ENCODE data around the gene FFAR2.

The FFAR2 gene

DNA sequence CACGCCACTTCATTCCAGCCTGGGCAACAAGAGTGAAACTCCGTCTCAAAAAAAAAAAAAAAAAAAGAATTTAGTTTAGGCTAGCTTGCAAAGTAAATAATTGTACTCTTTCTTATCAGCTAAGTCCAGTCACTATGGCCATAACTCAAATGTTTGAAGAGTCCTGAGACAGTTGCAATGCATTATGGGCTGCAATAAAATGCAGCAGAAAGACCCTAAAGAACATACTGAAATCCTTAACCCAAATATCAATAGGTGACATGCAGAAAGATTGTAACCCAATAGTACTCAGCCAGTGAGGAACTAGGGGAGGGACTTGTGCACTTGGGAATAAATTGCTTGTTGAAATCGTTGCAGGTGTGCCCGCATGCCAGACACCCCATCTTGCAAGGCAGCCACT lies 20.9 kb upstream of the FFAR2 start:
- DNase-seq = no peak

DNA sequence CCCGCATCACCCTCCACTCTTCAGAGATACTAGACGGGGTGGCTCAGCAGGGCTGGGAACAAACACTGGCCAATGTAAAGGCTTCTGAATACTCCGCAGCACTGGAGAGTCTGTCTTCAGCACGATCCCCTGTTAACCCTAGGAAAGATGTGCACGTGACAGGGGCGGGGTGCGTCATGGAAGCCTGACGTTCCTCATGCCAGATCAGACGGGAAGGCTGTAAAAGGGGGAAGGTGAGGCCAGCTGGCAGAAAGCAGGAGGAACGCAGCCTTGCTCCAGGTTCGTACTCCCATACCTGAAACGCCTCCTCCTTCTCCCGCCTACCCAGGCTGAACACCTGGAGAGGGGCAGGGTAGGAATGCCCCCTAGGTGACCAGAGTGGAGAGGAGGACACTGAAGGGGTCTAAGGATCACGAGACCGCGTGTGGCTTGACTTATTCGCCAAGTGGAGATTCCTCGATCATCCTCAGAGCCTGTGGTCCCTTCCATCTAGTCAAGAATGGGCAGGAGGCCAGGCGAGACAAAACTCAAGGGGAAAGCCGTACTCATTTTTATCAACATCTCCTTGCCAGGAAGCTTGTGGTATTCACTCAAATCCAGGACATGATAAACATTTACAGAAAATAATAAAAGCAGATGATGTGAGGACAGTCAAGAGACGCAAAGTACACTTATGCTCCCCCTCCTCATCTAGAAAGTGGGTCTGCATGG lies 18.2 kb upstream of the FFAR2 start:
- no peak for DNase-seq

DNA sequence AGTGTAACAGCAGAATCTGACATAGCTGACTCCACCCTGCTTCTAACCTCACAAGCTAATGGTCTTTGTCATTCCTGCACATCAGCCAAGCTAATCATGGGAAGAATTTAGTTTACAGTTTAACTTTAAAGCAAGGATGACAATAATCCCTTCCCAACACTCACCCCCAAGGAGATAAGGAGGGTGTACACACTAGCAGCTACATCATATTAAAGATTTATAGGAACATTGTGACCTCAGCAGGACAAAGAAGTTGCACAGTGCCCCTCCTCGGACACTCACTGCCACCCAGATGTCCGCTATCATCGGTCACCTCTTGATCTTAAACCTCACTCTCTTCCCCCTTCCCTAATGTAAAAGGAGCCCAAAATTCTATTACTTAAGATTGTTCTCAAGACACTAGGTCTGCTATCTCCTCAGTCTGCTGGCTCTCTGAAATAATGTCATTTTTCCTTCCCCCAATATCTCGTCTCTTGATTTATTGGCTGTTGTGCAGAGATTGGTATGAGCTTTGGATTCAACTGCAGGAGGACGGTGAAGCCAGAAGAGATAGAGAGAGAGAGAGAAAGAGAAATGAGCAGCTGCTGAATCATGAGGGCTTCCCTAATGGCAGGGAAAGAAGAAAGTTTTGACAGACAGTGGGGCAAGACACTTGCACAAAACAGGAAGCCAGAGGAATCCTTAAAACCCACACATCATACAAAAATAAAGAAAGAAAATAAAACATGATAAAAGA lies 17.5 kb upstream of the FFAR2 start:
- no peak for DNase-seq

DNA sequence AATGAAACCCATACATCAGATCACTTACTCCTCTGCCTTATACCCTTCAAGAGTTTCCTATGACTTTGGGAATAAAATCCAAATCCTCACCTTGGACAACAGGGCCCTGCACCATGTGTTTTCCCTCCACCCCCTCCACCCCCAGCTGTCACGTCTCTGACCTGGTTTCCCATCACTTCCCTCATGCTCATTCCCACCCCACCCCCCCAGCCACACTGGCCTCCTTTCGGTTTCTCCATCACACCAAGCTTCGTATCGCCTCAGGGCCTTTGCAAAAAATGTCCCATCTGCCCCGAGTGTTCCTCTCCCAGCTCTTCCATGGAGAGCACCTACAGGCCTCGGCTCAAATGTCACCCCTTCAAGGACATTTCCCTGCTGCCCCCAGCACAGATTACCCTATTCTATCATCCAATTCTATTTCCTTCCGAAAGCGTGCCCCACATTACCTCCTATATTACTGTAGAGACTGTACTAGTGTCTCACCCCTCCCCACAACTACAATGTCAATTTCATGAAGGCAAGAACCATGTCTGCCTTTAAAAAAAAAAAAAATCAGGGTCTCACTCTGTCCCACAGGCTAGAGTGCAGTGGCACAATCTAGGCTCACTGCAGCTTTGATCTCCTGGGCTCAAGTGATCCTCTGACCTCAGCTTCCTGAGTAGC lies 16.8 kb upstream of the FFAR2 start:
- no peak for DNase-seq

DNA sequence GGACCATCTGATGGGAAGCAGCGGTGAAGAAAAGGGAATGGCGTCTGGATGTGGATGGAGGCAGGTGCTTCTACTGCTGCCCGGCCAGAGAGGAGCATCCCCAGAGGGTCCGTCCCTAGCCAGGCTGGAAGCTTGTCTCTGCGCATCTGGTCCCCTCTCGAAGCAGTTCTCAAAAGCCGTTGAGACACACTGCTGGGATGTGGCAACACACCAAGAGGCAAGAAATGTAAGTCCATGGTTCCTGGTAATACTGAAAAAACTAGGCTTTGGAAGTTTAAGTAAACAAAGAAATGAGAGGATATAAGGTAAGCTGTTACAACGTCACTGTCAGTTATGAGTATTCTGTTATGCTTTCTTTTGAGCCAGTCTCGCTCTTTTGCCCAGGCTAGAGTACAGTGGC lies 15.1 kb upstream of the FFAR2 start:
- DNase-seq = no peak

DNA sequence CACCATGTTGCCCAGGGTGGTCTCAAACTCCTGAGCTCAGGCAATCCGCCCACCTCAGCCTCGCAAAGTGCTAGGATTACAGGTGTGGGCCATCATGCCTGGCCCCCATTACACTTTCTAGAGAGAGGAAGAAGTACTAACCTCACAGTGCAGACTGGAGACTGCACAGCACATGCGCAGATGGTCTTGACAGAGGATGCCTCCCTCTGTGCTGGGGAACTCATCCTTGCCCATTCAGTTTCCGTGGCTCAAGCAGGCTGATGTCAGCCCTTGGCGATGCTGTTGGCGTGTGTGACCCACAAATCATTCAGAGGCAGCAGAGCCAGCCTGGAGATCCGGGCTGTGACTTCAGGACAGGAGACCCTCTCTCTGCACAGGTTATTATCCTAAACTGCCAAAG lies 14.6 kb upstream of the FFAR2 start:
- no peak for DNase-seq

DNA sequence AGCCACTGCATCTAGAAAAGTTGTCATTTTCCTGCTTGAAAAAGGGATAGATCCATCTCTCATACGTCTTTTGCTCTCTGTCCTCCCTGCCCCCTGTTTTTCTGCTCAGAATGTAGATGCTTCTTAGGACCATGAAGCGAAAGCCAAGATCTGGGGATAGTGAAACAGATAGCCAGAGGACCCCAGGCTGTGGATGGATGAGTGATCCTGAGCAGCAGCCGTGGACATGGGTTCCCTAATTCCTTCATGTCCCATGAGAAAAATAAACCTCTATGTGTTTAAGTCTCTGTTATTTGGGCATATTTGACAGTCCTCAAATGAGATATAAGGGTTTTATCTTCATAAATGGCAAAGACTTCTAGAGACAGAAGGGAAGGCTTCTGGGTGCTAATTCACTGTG lies 12.2 kb upstream of the FFAR2 start:
- DNase-seq = no peak

DNA sequence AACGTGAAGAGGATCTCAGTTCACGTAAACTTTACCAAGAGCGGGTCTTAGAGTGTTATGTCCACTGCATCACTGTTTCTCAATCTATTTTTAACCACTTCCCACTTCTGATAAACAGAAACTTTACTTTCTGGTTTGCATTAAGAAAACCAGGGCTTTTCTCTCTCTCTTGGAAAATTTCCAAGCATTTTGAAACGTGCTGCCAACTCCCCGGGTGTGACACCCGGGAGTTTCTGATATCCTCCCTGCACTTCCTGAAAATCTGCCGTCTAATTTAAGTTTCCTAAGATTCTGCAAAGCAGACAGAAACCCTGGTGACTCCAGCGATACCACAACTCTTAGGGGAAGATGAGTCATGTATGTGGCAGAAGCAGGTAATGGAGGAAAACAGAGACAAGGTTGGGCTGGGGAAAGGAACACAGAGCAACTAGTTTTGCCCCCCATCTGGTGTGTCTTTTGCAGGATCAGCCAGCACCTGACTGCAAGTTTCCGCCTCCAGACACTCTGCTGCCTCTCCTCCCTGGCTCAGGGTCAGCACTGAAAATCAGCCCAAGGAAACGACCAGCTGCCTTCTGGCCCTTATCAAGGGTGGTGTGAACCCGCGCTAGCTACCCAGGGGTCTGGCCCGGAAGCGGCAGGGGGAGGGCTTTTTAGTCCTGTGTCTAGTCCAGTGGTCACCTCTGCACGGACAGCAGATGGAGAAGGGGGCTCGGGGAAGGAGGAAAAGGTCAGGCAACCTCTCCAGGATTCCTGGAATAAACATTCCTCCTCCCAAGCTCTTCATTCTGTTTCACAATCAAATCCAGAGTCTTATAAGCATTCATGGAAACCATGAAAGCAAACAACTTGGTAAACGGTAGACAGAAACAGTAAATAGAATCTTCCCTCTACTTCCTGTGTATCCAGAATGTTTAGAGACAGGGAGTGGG lies 11.3 kb upstream of the FFAR2 start:
- peak; percentile 76 for DNase-seq

DNA sequence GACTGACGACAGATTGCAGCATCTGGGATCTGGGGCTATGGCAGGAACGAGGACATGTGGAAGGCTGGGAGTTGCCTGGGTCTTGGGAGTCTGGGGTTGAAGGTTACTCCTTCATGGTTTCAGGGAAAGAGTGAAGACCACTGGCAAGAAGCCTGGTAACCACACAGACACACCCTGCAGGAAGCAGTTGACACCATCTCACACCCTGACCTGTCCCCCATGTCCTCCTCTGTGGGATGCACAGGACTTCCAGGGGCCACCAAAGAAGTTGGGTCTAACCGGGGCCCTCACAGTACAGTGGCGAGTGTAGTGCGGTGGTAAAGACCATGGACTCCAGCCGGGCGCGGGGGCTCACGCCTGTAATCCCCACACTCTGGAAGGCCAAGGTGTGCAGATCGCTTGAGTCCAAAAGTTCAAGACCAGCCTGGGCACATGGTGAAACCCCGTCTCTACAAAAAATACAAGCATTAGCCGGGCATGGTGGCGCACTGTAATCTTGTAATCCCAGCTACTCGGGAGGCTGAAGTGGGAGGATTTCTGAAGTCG lies 10.6 kb upstream of the FFAR2 start:
- no peak for DNase-seq

DNA sequence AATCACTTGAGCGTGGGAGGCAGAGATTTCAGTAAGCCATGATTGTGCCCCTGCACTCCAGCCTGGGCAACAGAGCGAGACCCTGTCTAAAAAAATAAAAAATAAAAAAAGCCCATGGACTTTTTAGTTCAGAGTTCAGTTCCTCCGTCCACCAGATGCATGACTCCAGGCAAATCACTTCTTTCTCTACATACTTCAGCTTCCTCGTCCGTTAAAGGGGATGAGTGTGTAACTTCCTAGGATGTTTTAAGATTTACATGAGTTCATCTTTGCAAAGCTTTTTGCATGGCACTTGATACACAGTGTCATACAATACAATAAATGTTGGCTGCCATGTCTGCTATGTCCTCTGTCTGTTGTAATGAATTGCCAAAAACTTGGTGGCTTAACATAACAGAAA lies 10.0 kb upstream of the FFAR2 start:
- DNase-seq = no peak

DNA sequence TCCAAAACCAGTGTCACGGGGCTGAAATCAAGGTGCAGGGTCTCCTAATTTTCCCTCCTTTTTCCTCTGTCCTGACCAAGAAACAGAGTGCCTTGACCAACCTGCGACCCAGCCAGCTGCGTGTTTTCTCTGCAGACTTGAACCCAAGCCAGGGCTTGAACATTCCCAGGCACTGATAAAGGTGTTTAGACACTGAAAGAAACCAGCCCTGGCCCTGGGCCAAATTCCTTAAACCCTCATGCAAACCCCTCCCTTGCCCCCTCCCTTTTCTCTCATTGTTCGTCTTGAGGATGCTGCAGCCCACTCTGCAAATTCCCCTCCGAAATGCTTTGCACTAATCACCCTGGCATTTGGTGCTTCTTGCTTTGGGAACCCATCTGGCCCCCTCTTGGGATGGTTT lies 9.5 kb upstream of the FFAR2 start:
- no peak for DNase-seq

DNA sequence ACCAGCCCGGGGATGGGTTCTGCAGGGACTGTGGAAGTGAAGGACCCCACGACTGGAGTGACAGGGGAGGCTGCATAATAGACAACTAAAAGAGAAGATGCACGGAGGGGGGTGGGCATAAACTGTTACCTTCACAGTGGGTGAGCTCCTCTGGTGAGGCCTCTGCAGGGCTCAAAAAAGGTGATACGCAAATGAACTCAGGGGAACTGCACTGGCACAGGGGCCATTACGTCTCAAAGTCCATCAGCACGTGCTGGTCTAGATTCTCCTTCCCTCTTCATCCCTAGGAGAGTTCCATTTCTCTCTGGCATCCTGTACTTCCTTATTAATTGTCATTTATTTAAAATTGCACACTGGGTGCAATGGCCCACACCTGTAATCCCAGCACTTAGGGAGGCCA lies 8.1 kb upstream of the FFAR2 start:
- DNase-seq = no peak

DNA sequence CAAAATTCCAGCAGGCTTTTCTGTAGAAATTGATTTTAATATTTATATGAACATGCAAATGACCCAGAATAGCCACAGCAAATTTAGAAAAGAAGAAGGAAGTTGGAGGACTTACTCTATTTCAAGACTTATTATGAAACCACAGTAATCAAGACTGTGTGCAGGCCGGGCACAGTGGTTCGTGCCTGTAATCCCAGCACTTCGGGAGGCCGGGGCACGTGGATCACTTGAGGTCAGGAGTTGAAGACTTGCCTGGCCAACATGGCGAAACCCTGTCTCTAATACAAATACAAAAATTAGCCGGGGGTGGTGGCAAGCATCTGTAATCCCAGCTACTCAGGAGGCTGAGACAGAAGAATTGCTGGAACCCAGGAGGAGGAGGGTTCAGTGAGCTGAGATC lies 6.0 kb upstream of the FFAR2 start:
- no peak for DNase-seq

DNA sequence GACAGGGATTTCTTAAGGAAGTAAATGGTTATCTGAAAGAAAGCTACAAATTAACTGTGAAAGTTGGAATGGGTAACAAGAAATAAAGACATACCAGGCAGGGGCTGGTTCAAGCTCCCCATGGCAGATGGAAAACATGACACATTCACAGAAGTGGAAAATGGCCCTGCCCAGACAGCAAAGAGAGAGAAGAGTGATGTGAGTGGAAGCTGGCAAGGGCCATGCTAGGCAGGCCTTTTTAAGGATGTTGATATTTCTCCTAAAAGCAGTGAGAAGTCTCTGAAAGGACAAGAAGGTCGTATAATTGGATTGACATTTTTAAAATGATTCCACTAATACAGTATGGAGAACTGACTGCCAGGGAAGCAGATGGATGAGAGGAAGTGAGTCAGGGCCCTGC lies 3.3 kb upstream of the FFAR2 start:
- DNase-seq = no peak

DNA sequence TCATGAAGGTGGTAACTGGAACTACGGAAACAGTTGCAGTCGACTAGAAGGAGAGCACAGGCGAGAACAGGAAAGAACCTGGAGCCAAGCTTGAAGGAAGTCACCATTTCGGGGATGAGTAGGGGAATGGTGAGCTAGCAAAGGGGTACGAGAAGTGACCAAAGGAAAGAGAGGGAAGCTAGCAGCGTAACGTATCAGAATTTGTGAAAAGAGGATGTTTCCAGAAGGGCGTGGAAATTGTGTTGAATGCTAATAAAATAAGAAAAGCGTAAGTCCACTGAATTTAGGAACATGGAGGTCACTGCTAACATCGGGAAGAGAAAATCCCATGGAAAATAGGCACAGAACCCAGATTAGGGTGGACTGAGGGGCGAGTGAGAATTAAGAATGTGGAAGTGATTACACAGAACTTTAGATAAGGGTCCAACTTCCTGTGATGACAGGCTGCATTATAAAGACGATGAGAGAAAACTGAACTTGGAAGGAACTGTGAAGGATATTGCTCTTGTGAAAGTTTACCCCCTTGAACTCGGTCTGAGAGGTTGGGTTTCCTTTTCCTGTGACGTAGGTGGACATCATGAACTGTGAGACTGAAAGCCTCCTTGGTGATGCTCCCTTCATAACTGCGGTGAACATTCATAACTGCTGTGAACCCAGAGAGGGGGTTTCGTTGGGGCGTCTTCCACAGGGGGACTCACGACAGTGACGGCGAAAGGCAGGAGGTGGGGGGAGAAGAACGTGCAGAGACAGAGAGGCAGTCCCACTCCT lies 2.0 kb upstream of the FFAR2 start:
- no peak for DNase-seq

DNA sequence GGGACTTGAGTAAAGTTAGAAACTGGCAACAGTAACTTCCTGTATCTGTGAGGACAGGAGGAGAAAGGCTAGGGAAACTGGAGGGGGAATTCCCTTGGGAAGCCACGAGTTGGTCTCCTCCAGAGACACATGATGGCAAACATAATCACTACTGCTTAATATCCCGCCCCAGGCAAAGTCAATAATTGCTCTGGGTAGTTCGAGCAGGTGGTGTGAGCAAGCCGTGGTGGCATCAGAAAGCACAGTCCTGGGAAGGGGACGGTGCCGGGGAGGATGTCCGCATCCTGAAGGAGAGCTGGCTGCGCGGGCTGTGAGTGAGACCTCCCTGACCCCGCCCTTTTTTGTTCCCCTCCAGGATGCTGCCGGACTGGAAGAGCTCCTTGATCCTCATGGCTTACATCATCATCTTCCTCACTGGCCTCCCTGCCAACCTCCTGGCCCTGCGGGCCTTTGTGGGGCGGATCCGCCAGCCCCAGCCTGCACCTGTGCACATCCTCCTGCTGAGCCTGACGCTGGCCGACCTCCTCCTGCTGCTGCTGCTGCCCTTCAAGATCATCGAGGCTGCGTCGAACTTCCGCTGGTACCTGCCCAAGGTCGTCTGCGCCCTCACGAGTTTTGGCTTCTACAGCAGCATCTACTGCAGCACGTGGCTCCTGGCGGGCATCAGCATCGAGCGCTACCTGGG lies 1.4 kb downstream of the FFAR2 start:
- peak; percentile 92 for DNase-seq

DNA sequence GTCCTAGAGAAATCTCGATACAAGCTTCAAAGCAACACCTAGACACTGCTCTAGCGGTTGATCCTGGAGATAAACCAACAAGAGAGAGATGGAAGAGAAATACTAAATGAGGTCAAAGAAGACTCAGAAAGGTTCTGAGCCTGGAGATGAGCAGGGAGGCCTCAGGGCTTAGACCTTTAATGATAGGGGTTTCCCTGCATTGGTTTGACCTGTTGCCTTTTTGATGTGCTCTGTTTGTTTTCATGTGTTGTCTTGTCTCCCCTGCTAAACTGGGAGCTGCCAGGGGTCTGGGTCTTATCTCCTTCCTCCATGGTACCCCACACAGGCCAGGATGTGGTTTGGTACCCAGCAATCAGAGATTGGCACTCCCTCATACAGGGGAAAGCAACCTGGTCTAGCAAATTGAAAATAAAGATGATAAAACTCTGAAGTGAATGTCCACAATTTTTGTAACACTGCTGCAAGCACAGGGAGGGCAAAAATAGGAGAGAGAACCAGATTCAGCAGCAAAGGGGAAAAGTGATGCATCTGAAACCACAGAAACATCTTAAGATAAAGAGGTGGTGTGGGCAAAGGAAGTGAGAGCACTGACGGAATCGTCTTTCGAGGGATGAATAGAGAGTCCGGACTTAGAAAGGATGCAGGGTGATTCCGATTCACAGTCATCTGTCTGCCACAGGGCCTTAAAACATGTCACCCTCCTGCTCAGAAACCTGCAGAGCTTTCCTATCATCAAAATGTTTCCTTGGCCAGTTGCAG lies 3.5 kb downstream of the FFAR2 start:
- no peak for DNase-seq

DNA sequence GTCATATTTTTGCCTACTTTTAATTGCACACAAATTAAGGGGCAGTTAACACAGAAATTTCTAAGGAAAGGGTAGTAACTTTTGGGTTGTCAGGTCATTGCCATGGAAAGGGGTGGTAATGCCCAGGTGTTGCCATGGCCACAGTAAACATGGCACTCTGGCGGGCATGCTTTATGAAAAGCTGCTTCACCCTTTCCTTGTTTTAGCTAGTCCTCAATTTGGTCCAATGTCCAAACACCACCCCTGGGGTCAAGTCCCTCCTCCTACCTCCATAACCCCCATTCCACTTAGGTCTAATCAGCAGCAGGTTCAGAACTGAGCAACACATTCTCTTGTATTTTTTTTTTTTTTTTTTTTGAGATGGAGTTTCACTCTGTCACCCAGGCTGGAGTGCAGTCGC lies 6.6 kb downstream of the FFAR2 start:
- no peak for DNase-seq

DNA sequence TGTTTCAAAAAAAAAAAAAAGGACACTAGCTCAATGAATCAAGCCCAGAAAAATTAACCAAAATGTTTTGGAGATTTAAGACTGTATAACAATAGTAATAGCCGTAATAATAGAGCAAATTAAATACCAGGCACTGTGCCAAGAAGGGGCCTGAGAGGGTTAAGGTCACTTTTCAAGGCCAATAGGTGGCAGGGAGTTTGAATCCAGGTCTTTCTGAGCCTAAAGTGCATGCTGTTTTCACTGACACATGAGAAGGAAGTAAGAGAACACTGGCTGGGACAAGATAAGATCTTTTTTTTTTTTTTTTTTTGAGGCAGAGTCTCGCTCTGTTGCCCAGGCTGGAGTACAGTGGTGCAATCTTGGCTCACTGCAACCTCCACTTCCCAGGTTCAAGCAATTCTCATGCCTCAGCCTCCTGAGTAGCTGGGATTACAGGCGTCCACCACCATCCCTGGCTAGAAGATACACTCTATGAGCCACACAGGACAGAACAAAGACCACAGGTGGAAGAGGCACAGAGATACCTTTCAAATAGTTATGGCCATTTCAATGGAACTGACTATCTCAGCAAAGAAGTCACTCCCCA lies 7.7 kb downstream of the FFAR2 start:
- peak; percentile 44 for DNase-seq

DNA sequence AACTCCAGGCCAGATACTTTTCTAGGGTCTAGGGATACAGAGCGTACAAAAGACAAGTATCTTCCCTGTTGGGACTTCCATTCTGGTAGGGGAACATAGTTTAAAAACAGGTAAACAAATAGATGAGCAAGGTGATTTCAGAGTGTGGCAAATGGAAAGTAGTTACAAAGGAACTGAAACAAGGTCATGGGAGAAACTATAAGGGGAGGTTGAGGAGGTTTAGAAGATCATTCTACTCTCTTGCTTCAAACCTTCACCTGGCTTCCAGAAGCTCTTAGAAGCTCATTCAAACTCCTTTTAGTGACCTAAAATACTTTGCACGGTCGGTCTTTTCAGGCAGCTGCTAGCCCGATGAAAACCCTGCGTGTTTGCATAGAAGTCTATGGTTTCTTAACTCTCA lies 9.1 kb downstream of the FFAR2 start:
- no peak for DNase-seq

Data from DMS53 (cell line).